Stomach (tissue), 9 donors: ENCODE measurements around the gene CLTA. TPM values are rescaled to one million over a fixed set of nuclear protein-coding genes. Genes with fewer than 3 reads are reported as not detected.

Experiments used
- DNase-seq, 2 donors: peaks; one replicate each; pipeline versions ENCODE4 v3.0.0 to v3.0.0-alpha.2; 2013 to 2019
- H3K27ac ChIP-seq, 5 donors: fragments of 200-600 bp in 4 of 5; sonication (generic) in 4 of 5; one replicate each; pipeline ENCODE4 v1.5.1; 2013 to 2019; ENCODE audit warnings: mild to moderate bottlenecking in 1 of 5, moderate library complexity in 1 of 5
- H3K27me3 ChIP-seq, 3 donors: fragments of 200-600 bp; sonication (generic); one replicate each; pipeline ENCODE4 v1.5.1; 2017 to 2019; ENCODE audit warnings: mixed run types in 1 of 3
- H3K36me3 ChIP-seq, 4 donors: fragments of 200-600 bp; sonication (generic); 1 replicate in 3 of 4; 2 replicates in 1 of 4; pipeline ENCODE4 v1.5.1; 2016 to 2019
- H3K4me1 ChIP-seq, 4 donors: fragments of 200-600 bp; sonication (generic); one replicate each; pipeline ENCODE4 v1.5.1; 2016 to 2019
- H3K4me3 ChIP-seq, 4 donors: fragments of 200-600 bp; sonication (generic) in 3 of 4; one replicate each; pipeline ENCODE4 v1.5.1; 2016 to 2019; ENCODE audit warnings: mild to moderate bottlenecking in 1 of 4
- H3K9me3 ChIP-seq, 4 donors: fragments of 200-600 bp; sonication (generic); one replicate each; pipeline ENCODE4 v1.5.1; 2016 to 2019
- EP300 ChIP-seq: sonication (generic); formaldehyde crosslinking; IDR thresholded peaks from one replicate; pipeline ENCODE4 v1.6.1; 2017; ENCODE audit warnings: antibody characterized with exemption
- POLR2A ChIP-seq, 4 donors: fragments of 450-650 bp; IDR thresholded peaks; one replicate each; pipeline ENCODE4 v1.6.1; 2016; ENCODE audit warnings: antibody characterized with exemption in 4 of 4, control low read depth in 2 of 4, mild to moderate bottlenecking in 1 of 4, moderate library complexity in 1 of 4
- POLR2AphosphoS5 ChIP-seq, 3 donors: sonication (generic); formaldehyde crosslinking; IDR thresholded peaks; one replicate each; pipeline ENCODE4 v1.6.1; 2016; ENCODE audit warnings: antibody characterized with exemption in 3 of 3
- WGBS, 5 donors: extraction: QIAGEN DNeasy Blood & Tissue Kit in 3 of 5; methylation state at CpG; one replicate each; pipeline versions ENCODE4 v1.1.5 to v1.1.7; 2013 to 2018; 5-methylcytosine and 5-hydroxymethylcytosine counted together
- intact Hi-C: fragments of 100-400 bp; cut with DNase I; formaldehyde crosslinking; loops from one replicate; pipeline ENCODE4 v1.15.1; 2023; ENCODE audit warnings: low total_unique reads
- polyA plus RNA-seq, 3 donors: library from polyadenylated mRNA; stranded (reverse); fragments of 200-250 nt; gene quantifications; one replicate each; pipeline ENCODE4 v1.2.3, GENCODE V29; 2013
- total RNA-seq, 5 donors: library from RNA; depleted of rRNA; stranded (reverse); fragments of >200 nt; gene quantifications; one replicate each; pipeline versions ENCODE4 v1.1.0 to v1.2.3, GENCODE V29; 2014 to 2016
- TF ChIP-seq, protein P1 (sequence below), 7 experiments: fragments of 450-650 bp in 4 of 7; fragments of 200-600 bp in 3 of 7; sonication (generic) in 3 of 7; IDR thresholded peaks; one replicate each; pipeline ENCODE4 v1.5.1; 2016 to 2019; ENCODE audit warnings: antibody characterized with exemption in 7 of 7, control low read depth in 2 of 7, mild to moderate bottlenecking in 1 of 7
- donor health status: healthy with polysubstance abuse.
- donor health status: Bipolar disorder and iron deficiency.
- donor health status: healthy.

Gene CLTA
- total and polyA plus RNA-seq, 8 donors = 25.1 to 890 (median 150) TPM

DNA sequence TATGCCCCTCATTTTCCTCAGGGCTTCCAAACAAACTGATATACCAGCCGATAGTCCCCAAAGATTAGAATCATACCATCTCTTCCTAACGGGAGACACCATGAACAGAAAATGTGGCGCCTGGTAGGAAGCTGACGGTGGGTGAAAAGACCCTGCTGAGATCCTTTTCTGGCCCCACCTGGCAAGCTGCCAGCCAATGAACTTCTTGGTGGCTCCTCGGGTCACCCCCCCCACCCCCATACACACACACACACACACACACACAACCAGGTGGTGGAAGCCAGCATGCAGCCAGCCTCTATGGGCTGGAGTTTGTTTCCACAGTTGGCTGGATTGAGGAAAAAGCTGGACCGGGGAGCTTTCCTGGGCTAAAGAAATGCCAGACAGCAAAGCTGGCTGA, 26.3 kb upstream of the CLTA start:
- 66 to 77% (median 77%) methylated on average over 6 of the region's 6 CpGs for WGBS, 5 donors
- Histone ChIP-seq H3K27ac (peak overlapping the region in 3 of 5 donors; percentile 57 to 83 (median 77)), H3K9me3 (no peaks in the 10 kb centered on the region), H3K4me1 (peaks cover 7 to 60% (median 26%) of the 10 kb centered on the region in 4 donors), H3K4me3 (no peak overlapping the region), H3K36me3 (no peaks in the 10 kb centered on the region), H3K27me3 (peaks cover 0 to 6% (median 0%) of the 10 kb centered on the region in 3 donors)
- peak in 1 of 2 donors; percentile 37 for DNase-seq
- intact Hi-C loops = loop anchor here (5.0 kb wide), 1 partner anchor 62 kb away; no protein-coding TSS in a partner anchor
- no peak for TF ChIP-seq POLR2AphosphoS5 (IDR thresholded peaks at IDR 0.05)
- TF ChIP-seq POLR2A (IDR thresholded peaks at IDR 0.05) = no peak
- TF ChIP-seq, protein P1, sequence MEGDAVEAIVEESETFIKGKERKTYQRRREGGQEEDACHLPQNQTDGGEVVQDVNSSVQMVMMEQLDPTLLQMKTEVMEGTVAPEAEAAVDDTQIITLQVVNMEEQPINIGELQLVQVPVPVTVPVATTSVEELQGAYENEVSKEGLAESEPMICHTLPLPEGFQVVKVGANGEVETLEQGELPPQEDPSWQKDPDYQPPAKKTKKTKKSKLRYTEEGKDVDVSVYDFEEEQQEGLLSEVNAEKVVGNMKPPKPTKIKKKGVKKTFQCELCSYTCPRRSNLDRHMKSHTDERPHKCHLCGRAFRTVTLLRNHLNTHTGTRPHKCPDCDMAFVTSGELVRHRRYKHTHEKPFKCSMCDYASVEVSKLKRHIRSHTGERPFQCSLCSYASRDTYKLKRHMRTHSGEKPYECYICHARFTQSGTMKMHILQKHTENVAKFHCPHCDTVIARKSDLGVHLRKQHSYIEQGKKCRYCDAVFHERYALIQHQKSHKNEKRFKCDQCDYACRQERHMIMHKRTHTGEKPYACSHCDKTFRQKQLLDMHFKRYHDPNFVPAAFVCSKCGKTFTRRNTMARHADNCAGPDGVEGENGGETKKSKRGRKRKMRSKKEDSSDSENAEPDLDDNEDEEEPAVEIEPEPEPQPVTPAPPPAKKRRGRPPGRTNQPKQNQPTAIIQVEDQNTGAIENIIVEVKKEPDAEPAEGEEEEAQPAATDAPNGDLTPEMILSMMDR (IDR thresholded peaks at IDR 0.05) = no peak
- no peak for TF ChIP-seq EP300

DNA sequence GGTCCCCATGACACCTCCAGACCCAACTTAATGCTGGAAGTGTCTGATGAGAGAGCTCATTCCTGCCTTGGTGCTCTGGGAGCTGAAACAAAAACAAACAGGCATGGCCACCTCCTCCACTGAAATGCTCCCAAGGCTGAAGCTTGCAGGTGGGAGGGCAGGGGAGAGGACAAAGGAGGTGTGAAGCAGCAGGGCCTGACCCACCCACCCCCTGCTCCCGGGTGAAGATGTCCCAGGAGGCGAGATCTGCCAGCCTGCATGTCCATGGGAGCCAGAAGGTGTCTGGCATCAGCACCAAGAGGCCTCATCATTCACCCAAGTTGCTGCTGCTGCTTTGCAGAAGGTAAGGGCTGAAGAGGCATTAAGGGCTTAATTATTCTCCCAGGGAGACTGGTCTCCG, 25.7 kb upstream of the CLTA start:
- no peaks in the 10 kb centered on the region for H3K36me3 ChIP-seq
- TF ChIP-seq POLR2AphosphoS5 (IDR thresholded peaks at IDR 0.05) (no peak), POLR2A (IDR thresholded peaks at IDR 0.05) (no peak), EP300 (no peak)
- TF ChIP-seq, protein P1 (IDR thresholded peaks at IDR 0.05) = no peak
- H3K4me1 ChIP-seq = peaks cover 7 to 53% (median 26%) of the 10 kb centered on the region in 4 donors
- peak in 1 of 2 donors; percentile 31 for DNase-seq
- peaks cover 0 to 6% (median 0%) of the 10 kb centered on the region in 3 donors for H3K27me3 ChIP-seq
- H3K27ac ChIP-seq = peak overlapping the region in 3 of 5 donors; percentile 57 to 83 (median 77)
- H3K4me3 ChIP-seq = no peak overlapping the region
- WGBS, 5 donors = 59 to 71% (median 66%) methylated on average over 3 of the region's 3 CpGs
- no peaks in the 10 kb centered on the region for H3K9me3 ChIP-seq
- intact Hi-C loops = loop anchor here (5.0 kb wide), 1 partner anchor 63 kb away; no protein-coding TSS in a partner anchor

GRCh38 chr9:36165826-36166167, 24.9 kb upstream of the CLTA start:
- WGBS, 5 donors = 26 to 48% (median 44%) methylated on average over 12 of the region's 12 CpGs
- no peaks in the 10 kb centered on the region for H3K9me3 ChIP-seq
- no peak for DNase-seq
- peaks cover 0 to 6% (median 0%) of the 10 kb centered on the region in 3 donors for H3K27me3 ChIP-seq
- intact Hi-C loops = no loop called here
- H3K4me3 ChIP-seq = peak overlapping the region; percentile 47 to 58 (median 52)
- no peaks in the 10 kb centered on the region for H3K36me3 ChIP-seq
- peak overlapping the region in 4 of 5 donors; percentile 57 to 83 (median 72) for H3K27ac ChIP-seq
- peaks cover 7 to 53% (median 26%) of the 10 kb centered on the region in 4 donors for H3K4me1 ChIP-seq
- TF ChIP-seq EP300 (no peak), POLR2AphosphoS5 (IDR thresholded peaks at IDR 0.05) (no peak), POLR2A (IDR thresholded peaks at IDR 0.05) (no peak)
- TF ChIP-seq, protein P1 (IDR thresholded peaks at IDR 0.05) = no peak

DNA sequence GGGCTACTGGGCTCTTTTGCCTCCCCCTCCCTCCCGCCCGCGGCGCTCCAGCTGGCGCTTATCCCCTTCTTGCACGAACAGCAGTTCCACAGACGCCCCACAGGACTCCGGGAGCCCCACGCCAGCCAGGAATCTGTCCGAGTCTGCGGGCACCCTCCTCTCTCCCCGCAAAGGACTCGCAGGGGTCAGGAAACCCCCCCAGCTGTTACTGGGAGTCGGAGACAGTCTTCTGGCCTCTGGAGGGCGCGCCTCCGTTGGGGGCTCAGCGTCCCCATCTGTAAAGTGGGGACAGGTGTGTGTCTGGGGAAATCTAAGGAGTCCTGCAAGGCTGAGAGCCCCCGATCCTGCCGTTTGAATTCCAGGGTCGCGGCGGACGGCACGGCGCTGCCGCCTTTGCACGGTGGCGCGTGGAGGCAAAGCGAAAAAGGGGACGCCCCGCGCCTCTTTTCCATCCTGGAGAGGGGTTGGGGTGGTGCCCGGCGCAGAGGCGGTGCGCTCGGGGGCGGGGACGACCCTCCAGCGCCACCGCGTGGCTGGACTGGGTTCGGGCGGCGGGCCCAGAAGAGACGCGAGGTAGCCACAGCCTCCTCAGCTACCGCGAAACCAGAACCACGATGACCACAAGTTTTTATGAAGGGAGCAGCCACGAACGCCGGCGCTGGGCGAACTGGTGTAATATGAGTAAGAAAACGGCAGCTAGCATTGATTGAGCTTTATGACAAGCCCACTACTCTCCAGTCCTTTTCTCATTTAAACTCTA, 24.4 kb upstream of the CLTA start:
- DNase-seq = peak; percentile 87 to 94
- peak overlapping the region; percentile 47 to 58 (median 52) for H3K4me3 ChIP-seq
- H3K27me3 ChIP-seq = peaks cover 0 to 6% (median 0%) of the 10 kb centered on the region in 3 donors
- H3K9me3 ChIP-seq = no peaks in the 10 kb centered on the region
- no peaks in the 10 kb centered on the region for H3K36me3 ChIP-seq
- peak overlapping the region; percentile 18 to 83 (median 66) for H3K27ac ChIP-seq
- peaks cover 7 to 49% (median 26%) of the 10 kb centered on the region in 4 donors for H3K4me1 ChIP-seq
- WGBS, 5 donors = 2 to 6% (median 5%) methylated on average over 36 to 58 of the region's 58 CpGs
- intact Hi-C loops = no loop called here
- TF ChIP-seq POLR2AphosphoS5 (IDR thresholded peaks at IDR 0.05) (peak in 1 of 3 donors; percentile 62), POLR2A (IDR thresholded peaks at IDR 0.05) (no peak), EP300 (no peak)
- TF ChIP-seq, protein P1 (IDR thresholded peaks at IDR 0.05) = peak in 5 of 7 experiments; percentile 81 to 96 (median 88)
